ENCODE results near the gene TMEM150A. TPM values are rescaled to one million over a fixed set of nuclear protein-coding genes. Genes with fewer than 3 reads are reported as not detected.

TMEM150A gene
- total and polyA plus RNA-seq, 9 donors = 7.0 to 27.1 (median 17.8) TPM

DNA sequence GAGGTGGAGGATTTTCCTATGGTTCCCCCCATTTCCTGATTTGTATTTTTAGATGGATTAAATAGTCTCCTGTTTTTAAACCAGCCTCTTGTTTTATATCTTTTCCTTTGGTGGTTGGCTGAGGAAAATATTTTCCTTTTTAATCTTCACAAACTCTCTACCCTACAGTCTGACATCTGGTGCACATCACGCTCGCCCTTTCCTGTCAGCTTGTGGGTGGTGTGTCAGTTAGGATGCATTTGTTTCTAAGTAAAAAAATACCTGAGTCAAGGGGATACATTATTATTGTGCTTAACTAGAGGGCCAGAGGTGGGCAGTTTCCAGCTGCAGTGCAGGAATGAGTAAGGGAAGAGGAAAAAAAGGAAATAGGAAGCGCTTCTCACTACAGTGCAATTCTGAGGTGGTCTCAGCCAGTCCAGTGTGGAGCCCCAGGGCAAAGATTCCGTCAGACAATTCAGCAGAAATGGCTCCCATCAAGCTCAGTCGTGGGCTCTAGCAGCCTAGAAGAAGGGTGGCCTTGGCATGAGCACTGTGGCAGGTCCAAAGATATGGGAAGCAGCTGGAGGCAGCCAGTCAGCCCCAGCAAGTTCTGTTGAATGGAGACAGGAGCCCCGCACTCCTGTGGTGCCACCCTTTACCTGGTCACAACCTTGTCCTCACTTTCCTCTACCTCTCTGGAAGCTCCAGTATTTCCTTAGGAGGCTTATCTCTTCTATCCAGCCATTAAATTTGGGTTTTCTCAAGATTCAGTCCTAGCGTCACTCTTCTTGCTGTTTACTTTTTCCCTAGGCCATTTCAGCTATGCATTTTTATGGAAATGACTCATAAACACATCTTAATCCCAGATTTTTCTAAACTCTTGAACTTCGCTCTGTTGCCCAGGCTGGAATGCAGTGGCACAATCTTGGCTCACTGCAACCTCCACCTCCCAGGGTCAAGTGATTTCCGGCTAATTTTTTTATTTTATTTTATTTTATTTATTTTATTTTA lies 47.0 kb upstream of the TMEM150A start:
- Histone ChIP-seq H3K9me3 (no peaks in the 10 kb centered on the region), H3K27ac (no peak overlapping the region), H3K4me3 (no peak overlapping the region), H3K36me3 (no peaks in the 10 kb centered on the region), H3K27me3 (no peaks in the 10 kb centered on the region), H3K4me1 (ENCODE audit: insufficient read depth) (peaks cover 2% of the 10 kb centered on the region)
- 51 to 60% (median 52%) methylated on average over 9 of the region's 9 CpGs for WGBS, 3 donors
- intact Hi-C loops (cut with DNase I) = no loop called here
- no peak for DNase-seq
- TF ChIP-seq POLR2A (IDR thresholded peaks at IDR 0.05) (no peak), EP300 (IDR thresholded peaks at IDR 0.05) (no peak)
- TF ChIP-seq, protein P1, sequence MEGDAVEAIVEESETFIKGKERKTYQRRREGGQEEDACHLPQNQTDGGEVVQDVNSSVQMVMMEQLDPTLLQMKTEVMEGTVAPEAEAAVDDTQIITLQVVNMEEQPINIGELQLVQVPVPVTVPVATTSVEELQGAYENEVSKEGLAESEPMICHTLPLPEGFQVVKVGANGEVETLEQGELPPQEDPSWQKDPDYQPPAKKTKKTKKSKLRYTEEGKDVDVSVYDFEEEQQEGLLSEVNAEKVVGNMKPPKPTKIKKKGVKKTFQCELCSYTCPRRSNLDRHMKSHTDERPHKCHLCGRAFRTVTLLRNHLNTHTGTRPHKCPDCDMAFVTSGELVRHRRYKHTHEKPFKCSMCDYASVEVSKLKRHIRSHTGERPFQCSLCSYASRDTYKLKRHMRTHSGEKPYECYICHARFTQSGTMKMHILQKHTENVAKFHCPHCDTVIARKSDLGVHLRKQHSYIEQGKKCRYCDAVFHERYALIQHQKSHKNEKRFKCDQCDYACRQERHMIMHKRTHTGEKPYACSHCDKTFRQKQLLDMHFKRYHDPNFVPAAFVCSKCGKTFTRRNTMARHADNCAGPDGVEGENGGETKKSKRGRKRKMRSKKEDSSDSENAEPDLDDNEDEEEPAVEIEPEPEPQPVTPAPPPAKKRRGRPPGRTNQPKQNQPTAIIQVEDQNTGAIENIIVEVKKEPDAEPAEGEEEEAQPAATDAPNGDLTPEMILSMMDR (IDR thresholded peaks at IDR 0.05) = no peak

GRCh38 chr2:85648619-85649018 lies 46.1 kb upstream of the TMEM150A start:
- Histone ChIP-seq H3K9me3 (no peaks in the 10 kb centered on the region), H3K36me3 (no peaks in the 10 kb centered on the region), H3K4me3 (no peak overlapping the region), H3K27ac (no peak overlapping the region), H3K4me1 (ENCODE audit: insufficient read depth) (peaks cover 2% of the 10 kb centered on the region), H3K27me3 (no peaks in the 10 kb centered on the region)
- 46 to 61% (median 47%) methylated on average over 2 of the region's 2 CpGs for WGBS, 3 donors
- TF ChIP-seq POLR2A (IDR thresholded peaks at IDR 0.05) (no peak), EP300 (IDR thresholded peaks at IDR 0.05) (no peak)
- TF ChIP-seq, protein P1 (IDR thresholded peaks at IDR 0.05) = no peak
- intact Hi-C loops (cut with DNase I) = no loop called here
- no peak for DNase-seq

GRCh38 chr2:85647823-85648526 lies 45.5 kb upstream of the TMEM150A start:
- WGBS, 3 donors = 90 to 92% (median 91%) methylated on average over 10 of the region's 10 CpGs
- Histone ChIP-seq H3K4me1 (ENCODE audit: insufficient read depth) (peaks cover 2% of the 10 kb centered on the region), H3K27ac (no peak overlapping the region), H3K4me3 (no peak overlapping the region), H3K36me3 (no peaks in the 10 kb centered on the region), H3K9me3 (no peaks in the 10 kb centered on the region), H3K27me3 (no peaks in the 10 kb centered on the region)
- intact Hi-C loops (cut with DNase I) = no loop called here
- DNase-seq = no peak
- TF ChIP-seq EP300 (IDR thresholded peaks at IDR 0.05) = no peak
- no peak for TF ChIP-seq POLR2A (IDR thresholded peaks at IDR 0.05)
- TF ChIP-seq, protein P1 (IDR thresholded peaks at IDR 0.05) = no peak

- TF ChIP-seq POLR2A (IDR thresholded peaks at IDR 0.05) = no peak
- TF ChIP-seq, protein P1 (IDR thresholded peaks at IDR 0.05) = no peak
- no peak for TF ChIP-seq EP300 (IDR thresholded peaks at IDR 0.05)
- H3K4me1 ChIP-seq (ENCODE audit: insufficient read depth) = peaks cover 2% of the 10 kb centered on the region
- WGBS, 3 donors = 84 to 99% (median 93%) methylated on average over 2 of the region's 2 CpGs
- intact Hi-C loops (cut with DNase I) = no loop called here
- no peak overlapping the region for H3K27ac ChIP-seq
- DNase-seq = no peak
- no peaks in the 10 kb centered on the region for H3K27me3 ChIP-seq
- H3K36me3 ChIP-seq = no peaks in the 10 kb centered on the region
- no peaks in the 10 kb centered on the region for H3K9me3 ChIP-seq
- no peak overlapping the region for H3K4me3 ChIP-seq
These were observed 43.7 kb upstream of the TMEM150A start for GRCh38 chr2:85646166-85646565.
